Muscle of leg (tissue), 11 donors: Measurements from ENCODE around the gene HIVEP3. TPM values are rescaled to one million over a fixed set of nuclear protein-coding genes. Genes with fewer than 3 reads are reported as not detected.

Experiments
- DNase-seq: peaks from one replicate; pipeline ENCODE4 v3.0.0; 2013
- H3K27ac ChIP-seq: one replicate; pipeline ENCODE4 v1.5.1; 2013; ENCODE audit warnings: mild to moderate bottlenecking, low read length, control low read depth
- H3K27me3 ChIP-seq: one replicate; pipeline ENCODE4 v1.6.1; 2013; ENCODE audit warnings: low read length; ENCODE audit not compliant: control insufficient read depth, insufficient read depth
- H3K36me3 ChIP-seq: one replicate; pipeline ENCODE4 v1.6.1; 2013; ENCODE audit warnings: low read length; ENCODE audit not compliant: control insufficient read depth, insufficient read depth
- H3K4me1 ChIP-seq: one replicate; pipeline ENCODE4 v1.6.1; 2013; ENCODE audit warnings: low read length; ENCODE audit not compliant: control insufficient read depth, insufficient read depth
- H3K4me3 ChIP-seq: one replicate; pipeline ENCODE4 v1.5.1; 2013; ENCODE audit warnings: low read length, control low read depth
- H3K9me3 ChIP-seq: replicated peaks from 2 replicates; pipeline ENCODE4 v1.6.1; 2013; ENCODE audit warnings: low read depth, low read length; ENCODE audit not compliant: control insufficient read depth
- WGBS: methylation state at CpG from one replicate; pipeline ENCODE4 v1.1.5; 2013; ENCODE audit warnings: missing lambda C conversion rate; ENCODE audit not compliant: insufficient coverage; 5-methylcytosine and 5-hydroxymethylcytosine counted together
- polyA plus RNA-seq, 8 donors: library from polyadenylated mRNA; unstranded; fragments of 120-200 nt; gene quantifications; one replicate each; pipeline versions ENCODE4 v1.2.1 to v1.2.3, GENCODE V29; 2013; ENCODE audit warnings: inconsistent platforms in 1 of 8, low replicate concordance in 1 of 8; ENCODE audit not compliant: insufficient read length in 8 of 8, insufficient read depth in 1 of 8
- total RNA-seq: library from RNA; stranded (reverse); fragments of 120-200 nt; gene quantifications from one replicate; pipeline ENCODE4 v1.2.4, GENCODE V29; 2013

The HIVEP3 gene
- total and polyA plus RNA-seq, 9 donors: 0.93 to 3.7 (median 2.7) TPM

DNA sequence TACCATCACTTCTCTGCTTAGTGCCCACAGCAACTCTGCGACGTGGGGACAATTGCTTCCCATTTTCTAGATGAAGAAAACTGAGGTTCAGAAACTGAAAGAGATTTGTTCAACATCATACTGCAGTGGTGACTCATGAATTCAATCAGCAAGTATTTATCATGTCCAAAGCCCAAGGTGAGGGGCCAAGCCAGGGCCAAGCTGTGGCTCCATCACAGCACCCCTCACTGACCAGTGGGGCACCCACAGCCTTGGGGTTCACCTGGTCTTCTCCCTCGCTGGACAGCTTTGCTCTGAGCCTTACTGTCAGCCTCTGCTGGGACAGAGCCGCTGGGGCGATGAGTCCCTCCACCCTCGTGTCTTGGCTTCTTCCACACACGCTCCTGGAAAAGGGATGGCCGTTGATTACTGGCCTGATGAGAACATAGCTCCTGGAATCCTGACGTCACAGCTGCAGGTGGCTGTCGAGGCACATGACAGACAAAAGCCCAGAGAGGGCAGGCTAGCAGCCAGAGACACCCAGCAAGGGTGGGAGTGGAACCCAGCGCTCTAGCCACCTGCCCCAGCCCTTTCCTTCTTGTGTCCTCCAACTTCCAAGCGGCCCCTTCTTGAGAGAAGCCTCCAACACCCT lies 440.5 kb downstream of the HIVEP3 start:
- no peak overlapping the region for H3K27ac ChIP-seq
- peaks cover 82% of the 10 kb centered on the region for H3K4me1 ChIP-seq
- 53% methylated on average over 11 of the region's 12 CpGs for WGBS
- peak; percentile 64 for DNase-seq
- no peaks in the 10 kb centered on the region for H3K9me3 ChIP-seq
- H3K4me3 ChIP-seq: no peak overlapping the region
- H3K27me3 ChIP-seq: peaks cover 6% of the 10 kb centered on the region
- no peaks in the 10 kb centered on the region for H3K36me3 ChIP-seq

DNA sequence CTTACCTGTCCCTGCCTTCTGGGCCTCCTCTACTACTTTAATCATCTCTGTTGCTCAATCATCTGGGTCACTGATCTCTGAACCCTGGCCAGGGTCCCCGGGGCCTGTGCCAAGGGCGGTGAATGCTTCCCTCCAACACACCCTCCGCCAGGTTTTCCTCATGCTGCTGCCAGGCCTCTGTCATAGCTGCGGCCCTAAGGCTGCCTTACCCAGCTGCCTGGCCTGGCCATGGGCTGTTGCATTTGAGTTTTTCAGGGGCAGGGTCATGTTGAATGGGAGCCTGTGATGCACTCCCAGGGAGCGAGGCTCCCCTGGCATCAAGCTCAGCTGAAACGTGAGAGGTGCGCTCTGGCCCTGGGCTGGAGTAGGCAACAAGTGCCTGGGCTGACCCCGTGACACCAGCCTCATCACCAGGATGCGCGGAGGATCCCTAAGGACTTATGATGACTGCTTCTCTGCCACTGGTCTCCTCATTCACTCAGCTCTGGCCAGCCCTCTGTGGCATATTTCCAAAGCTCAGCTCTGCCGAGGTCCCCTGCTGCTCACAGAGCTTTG lies 441.8 kb downstream of the HIVEP3 start:
- Histone ChIP-seq H3K4me3 (no peak overlapping the region), H3K9me3 (no peaks in the 10 kb centered on the region), H3K27me3 (peaks cover 6% of the 10 kb centered on the region), H3K4me1 (peaks cover 68% of the 10 kb centered on the region), H3K27ac (peak overlapping the region; percentile 37), H3K36me3 (no peaks in the 10 kb centered on the region)
- DNase-seq: no peak
- 71% methylated on average over 9 of the region's 11 CpGs for WGBS

GRCh38 chr1:41475859-41476567 lies 442.7 kb downstream of the HIVEP3 start:
- no peak for DNase-seq
- H3K36me3 ChIP-seq: no peaks in the 10 kb centered on the region
- H3K27me3 ChIP-seq: peaks cover 6% of the 10 kb centered on the region
- H3K4me1 ChIP-seq: peaks cover 66% of the 10 kb centered on the region
- peak overlapping the region; percentile 90 for H3K27ac ChIP-seq
- H3K9me3 ChIP-seq: no peaks in the 10 kb centered on the region
- no peak overlapping the region for H3K4me3 ChIP-seq
- WGBS: 50% methylated on average over 5 of the region's 8 CpGs

- Histone ChIP-seq H3K27ac (peak overlapping the region; percentile 90), H3K36me3 (no peaks in the 10 kb centered on the region), H3K4me3 (no peak overlapping the region), H3K9me3 (no peaks in the 10 kb centered on the region), H3K4me1 (peaks cover 66% of the 10 kb centered on the region), H3K27me3 (peaks cover 5% of the 10 kb centered on the region)
- no peak for DNase-seq
- WGBS: 62% methylated on average over 2 of the region's 4 CpGs
Measured at GRCh38 chr1:41475346-41475745, 443.4 kb downstream of the HIVEP3 start.

GRCh38 chr1:41474490-41475271 lies 444.0 kb downstream of the HIVEP3 start:
- 20% methylated on average over 14 of the region's 17 CpGs for WGBS
- Histone ChIP-seq H3K36me3 (no peaks in the 10 kb centered on the region), H3K27ac (peak overlapping the region; percentile 90)

GRCh38 chr1:41473738-41474362 lies 444.9 kb downstream of the HIVEP3 start:
- WGBS: 90% methylated on average over 5 of the region's 6 CpGs
- Histone ChIP-seq H3K4me1 (peaks cover 52% of the 10 kb centered on the region), H3K36me3 (no peaks in the 10 kb centered on the region), H3K4me3 (no peak overlapping the region), H3K9me3 (no peaks in the 10 kb centered on the region), H3K27ac (peak overlapping the region; percentile 90), H3K27me3 (peaks cover 3% of the 10 kb centered on the region)
- DNase-seq: no peak

More at GRCh38 chr1:41474490-41475271, 444.0 kb downstream of the HIVEP3 start:
- Histone ChIP-seq H3K4me3 (no peak overlapping the region), H3K27me3 (peaks cover 3% of the 10 kb centered on the region), H3K9me3 (no peaks in the 10 kb centered on the region), H3K4me1 (peaks cover 61% of the 10 kb centered on the region)
- DNase-seq: peak; percentile 86

DNA sequence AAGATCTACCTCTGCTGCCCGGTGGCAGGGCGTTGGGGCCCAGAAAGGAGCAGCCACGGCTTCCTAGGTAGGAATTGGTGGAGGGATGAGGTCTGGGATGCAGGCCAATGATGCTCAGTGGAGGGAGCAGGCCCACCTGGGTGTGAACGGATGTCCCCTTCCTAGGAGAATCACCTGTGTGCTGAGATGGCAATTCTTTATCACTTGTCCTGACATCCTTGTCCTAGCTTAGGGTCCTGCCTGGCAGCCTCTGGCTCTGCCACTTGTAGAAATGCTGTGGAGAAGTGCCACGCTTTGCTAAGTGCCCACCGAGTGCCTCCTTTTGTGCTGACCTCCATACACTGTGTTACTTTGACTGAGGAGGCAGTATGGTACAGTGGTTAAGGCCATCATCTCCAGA lies 447.1 kb downstream of the HIVEP3 start:
- Histone ChIP-seq H3K4me1 (peaks cover 44% of the 10 kb centered on the region), H3K4me3 (no peak overlapping the region), H3K9me3 (no peaks in the 10 kb centered on the region), H3K27me3 (peaks cover 6% of the 10 kb centered on the region), H3K27ac (no peak overlapping the region), H3K36me3 (no peaks in the 10 kb centered on the region)
- no peak for DNase-seq
- 67% methylated on average over 1 of the region's 6 CpGs for WGBS

DNA sequence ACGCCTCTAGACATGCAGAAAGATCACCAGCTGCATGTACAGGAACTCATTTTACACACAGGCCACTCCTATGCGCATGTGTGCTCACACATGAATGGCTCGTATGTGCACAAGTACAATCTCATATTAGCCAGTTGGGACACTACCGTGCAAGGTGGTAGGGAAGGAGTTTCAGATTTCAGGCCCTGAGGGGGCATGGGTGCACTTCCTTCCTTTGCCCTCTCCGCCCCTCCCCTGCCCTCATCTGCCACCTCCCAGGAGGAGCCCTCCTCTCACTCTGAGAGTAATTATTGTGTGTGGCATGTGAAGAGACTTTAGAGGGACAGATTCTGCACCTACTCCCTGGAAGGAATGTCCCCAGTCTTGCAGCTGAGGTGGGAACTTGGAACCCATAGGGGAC lies 449.0 kb downstream of the HIVEP3 start:
- WGBS: no CpG with 5 or more reads among the region's 5 CpGs
- Histone ChIP-seq H3K27ac (no peak overlapping the region), H3K9me3 (no peaks in the 10 kb centered on the region), H3K27me3 (peaks cover 6% of the 10 kb centered on the region), H3K4me1 (peaks cover 25% of the 10 kb centered on the region), H3K4me3 (no peak overlapping the region), H3K36me3 (no peaks in the 10 kb centered on the region)
- DNase-seq: no peak

DNA sequence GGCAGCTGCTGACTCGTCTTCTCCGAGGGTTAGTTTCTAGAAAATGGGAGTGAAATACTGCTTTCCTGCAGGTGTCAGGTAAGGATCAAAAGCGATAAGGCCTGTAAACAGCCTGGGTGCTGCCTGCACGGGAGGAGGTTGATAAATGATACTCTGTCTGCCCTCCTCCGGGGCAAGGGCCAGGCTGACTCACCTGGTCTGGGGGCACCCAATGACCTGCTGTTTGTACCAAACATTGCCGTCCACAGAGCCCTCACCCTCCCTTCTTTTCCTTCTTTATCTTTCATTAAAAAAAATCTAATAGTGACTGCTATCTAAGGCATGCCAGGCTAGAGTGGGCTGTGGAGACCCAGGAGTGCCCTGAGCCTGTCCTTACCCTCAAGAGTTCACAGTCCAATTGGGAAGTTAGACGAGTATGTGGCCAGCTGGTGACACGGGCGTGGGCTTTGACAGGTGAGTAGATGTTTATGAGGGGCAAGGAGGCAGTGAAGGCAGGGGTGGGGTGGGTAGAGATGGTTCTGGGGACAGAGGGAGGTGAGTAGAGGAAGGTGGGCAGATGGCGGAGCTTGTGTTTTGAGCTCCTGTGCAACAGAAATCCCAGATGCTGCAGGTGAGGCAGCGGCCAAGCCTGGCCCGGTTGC lies 450.5 kb downstream of the HIVEP3 start:
- WGBS: 75% methylated on average over 3 of the region's 12 CpGs
- Histone ChIP-seq H3K9me3 (no peaks in the 10 kb centered on the region), H3K4me1 (peaks cover 12% of the 10 kb centered on the region), H3K36me3 (no peaks in the 10 kb centered on the region), H3K27me3 (peaks cover 3% of the 10 kb centered on the region), H3K4me3 (no peak overlapping the region), H3K27ac (no peak overlapping the region)
- DNase-seq: no peak
